Activated CD8-positive, alpha-beta memory T cell treated with anti-CD3 and anti-CD28 coated beads for 48 hours (primary cell): ENCODE data around the gene RNF114.
A peak's percentile ranks its signal among the peaks of the same experiment; 100 is the strongest.

Experiments
- DNase-seq, 3 experiments: peaks; one replicate each; pipeline ENCODE4 v3.0.0-alpha.2; 2020; ENCODE audit warnings: low read depth in 2 of 3, low spot score in 2 of 3

RNF114 gene

GRCh38 chr20:49901588-49901987 is 34.6 kb upstream of the RNF114 start:
- DNase-seq, result no peak

GRCh38 chr20:49904440-49905214 is 31.6 kb upstream of the RNF114 start:
- DNase-seq, result no peak

- DNase-seq, result no peak
Observed at GRCh38 chr20:49905415-49906091, 30.6 kb upstream of the RNF114 start.

- DNase-seq, result no peak
Observed at GRCh38 chr20:49906101-49906604, 30.0 kb upstream of the RNF114 start.

- DNase-seq, result no peak
Observed at GRCh38 chr20:49906615-49907154, 29.5 kb upstream of the RNF114 start.

- DNase-seq, result no peak
Observed at GRCh38 chr20:49907405-49908257, 28.6 kb upstream of the RNF114 start.

- no peak for DNase-seq
Observed at GRCh38 chr20:49908258-49908565, 28.0 kb upstream of the RNF114 start.

- DNase-seq, result no peak
Observed at GRCh38 chr20:49909499-49910339, 26.5 kb upstream of the RNF114 start.

GRCh38 chr20:49910340-49910706 is 25.9 kb upstream of the RNF114 start:
- no peak for DNase-seq

- DNase-seq, result no peak
Observed at GRCh38 chr20:49913399-49914047, 22.7 kb upstream of the RNF114 start.

GRCh38 chr20:49914310-49915117 is 21.7 kb upstream of the RNF114 start:
- no peak for DNase-seq

GRCh38 chr20:49915118-49915379 is 21.1 kb upstream of the RNF114 start:
- no peak for DNase-seq

- DNase-seq, result peak; percentile 78 to 92 (median 91)
Observed at GRCh38 chr20:49915380-49916145, 20.6 kb upstream of the RNF114 start, which contains the start of gene SPATA2. SPATA2 (minus strand) TSS chr20:49915529; CDS start chr20:49908490, 7,039 bp downstream.

GRCh38 chr20:49916146-49917002 is 19.8 kb upstream of the RNF114 start:
- no peak for DNase-seq

- DNase-seq, result no peak
Observed at GRCh38 chr20:49918446-49918845, 17.8 kb upstream of the RNF114 start.

GRCh38 chr20:49919009-49919408 is 17.2 kb upstream of the RNF114 start:
- no peak for DNase-seq

GRCh38 chr20:49919461-49919860 is 16.7 kb upstream of the RNF114 start:
- no peak for DNase-seq

- no peak for DNase-seq
Observed at GRCh38 chr20:49924247-49924646, 11.9 kb upstream of the RNF114 start.
